HG03280 (cell line): ENCODE measurements around the gene MAP3K10.

ENCODE experiments used
- ATAC-seq: cut with Tn5 transposase; IDR thresholded peaks from one replicate; pipeline ENCODE4 v1.9.1; 2021; ENCODE audit warnings: mild to moderate bottlenecking, moderate library complexity; ENCODE audit not compliant: unreplicated experiment

The MAP3K10 gene

GRCh38 chr19:40232479-40232878 lies 41.3 kb downstream of the MAP3K10 start:
- no peak for ATAC-seq

DNA sequence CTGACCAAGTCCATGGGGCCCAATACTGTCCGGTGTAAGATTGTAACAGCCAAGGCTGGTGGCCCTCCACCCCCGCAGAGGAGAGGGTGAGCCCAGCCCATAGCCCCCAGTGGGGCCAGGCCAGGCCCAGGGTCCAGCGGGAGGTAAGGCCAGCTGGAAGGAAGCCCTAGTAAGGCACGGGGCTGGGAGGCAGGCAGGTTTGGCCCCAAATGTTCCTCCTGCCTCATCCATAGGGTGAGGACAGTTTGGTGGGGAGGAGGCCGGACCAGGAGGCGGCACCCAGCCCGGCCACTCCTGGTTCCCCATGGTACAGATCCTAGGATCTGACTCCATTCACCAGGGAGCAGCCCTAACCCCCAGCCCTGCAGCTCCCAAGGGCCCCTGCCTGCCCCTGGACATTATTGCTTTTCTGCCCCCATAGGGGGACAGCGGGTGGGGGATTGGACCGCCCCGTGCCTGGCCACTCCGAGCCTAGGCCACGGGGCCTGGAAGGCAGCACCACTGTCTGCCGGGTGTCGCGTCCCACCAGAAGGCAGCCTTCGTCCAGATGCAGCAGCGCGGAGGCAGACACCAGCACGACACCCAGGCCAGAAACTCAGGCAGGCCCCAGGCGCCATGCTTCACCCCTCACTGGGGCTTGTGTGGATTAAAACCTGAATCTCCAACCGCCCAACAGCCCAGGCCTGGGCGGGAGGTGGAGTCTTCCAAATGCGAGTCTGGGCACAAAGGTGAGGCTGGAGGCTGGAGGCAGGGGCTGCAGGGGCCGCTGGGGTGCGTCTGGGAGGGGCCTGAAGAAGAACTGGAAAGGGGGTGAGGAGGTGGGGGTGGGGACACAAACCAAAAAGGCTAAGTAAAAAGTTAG lies 42.0 kb downstream of the MAP3K10 start:
- no peak for ATAC-seq

DNA sequence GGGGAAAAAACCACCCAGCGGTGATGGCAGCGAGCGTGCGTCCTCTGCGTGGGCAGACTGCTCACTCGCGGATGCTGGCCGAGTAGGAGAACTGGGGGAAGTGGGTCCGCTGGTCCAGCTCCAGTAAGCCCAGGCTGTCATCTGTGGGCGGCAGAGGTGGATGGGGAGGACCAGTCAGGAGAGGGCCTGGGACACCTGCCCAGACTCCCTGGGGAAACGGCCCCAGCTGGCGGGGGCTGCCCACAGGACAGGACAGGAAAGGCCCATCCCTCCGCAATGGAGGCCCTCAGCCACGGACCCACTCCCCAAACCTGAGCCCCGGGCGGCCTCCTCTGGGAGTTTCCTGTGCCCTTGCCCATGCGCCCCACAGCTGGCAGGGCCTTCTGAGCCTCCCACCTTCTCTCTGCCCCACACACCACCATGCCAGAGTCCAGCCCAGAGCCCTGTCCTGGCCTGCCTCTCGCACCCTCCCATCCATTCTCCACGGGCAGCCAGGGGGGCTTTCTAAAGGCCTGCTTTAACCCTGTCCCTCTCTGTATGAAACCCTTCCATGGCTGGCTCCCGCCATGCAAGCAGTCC lies 42.7 kb downstream of the MAP3K10 start:
- ATAC-seq: no peak

GRCh38 chr19:40234429-40235237 lies 43.4 kb downstream of the MAP3K10 start:
- no peak for ATAC-seq

GRCh38 chr19:40235238-40236025 lies 44.2 kb downstream of the MAP3K10 start:
- no peak for ATAC-seq

DNA sequence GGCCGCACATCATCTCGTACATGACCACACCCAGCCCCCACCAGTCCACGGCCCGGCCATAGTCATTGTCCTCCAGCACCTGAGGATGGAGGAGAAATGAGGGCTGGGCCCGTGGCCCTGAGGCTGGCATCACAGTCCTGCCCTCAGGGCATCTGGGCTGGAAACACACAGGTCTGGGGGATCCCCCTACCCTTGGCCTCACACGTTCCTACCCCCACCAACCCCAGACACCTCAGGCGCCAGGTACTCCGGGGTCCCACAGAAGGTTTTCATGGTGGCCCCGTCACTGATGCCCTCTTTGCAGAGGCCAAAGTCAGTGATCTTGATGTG lies 44.8 kb downstream of the MAP3K10 start:
- no peak for ATAC-seq

GRCh38 chr19:40236366-40236765 lies 45.1 kb downstream of the MAP3K10 start:
- no peak for ATAC-seq

- no peak for ATAC-seq
These were observed 46.6 kb downstream of the MAP3K10 start for GRCh38 chr19:40237791-40238190.

DNA sequence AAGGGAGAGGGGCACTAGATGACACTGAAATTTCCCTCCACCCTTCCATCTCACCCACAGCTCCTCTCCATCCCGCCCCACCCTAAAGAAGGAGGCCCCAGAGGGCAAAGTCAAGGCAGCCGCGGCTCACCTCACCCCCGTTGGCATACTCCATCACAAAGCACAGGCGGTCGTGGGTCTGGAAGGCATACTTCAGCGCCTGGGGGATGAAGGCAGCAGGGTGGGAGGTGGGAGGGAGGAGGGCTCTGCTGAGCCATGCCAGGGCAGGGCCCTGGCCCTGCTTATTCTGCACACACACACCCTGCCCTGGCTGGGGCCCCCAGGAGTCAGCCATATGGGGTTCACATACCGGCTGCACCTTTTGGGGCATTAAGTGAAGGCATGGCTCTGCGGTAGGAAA lies 47.5 kb downstream of the MAP3K10 start:
- no peak for ATAC-seq

DNA sequence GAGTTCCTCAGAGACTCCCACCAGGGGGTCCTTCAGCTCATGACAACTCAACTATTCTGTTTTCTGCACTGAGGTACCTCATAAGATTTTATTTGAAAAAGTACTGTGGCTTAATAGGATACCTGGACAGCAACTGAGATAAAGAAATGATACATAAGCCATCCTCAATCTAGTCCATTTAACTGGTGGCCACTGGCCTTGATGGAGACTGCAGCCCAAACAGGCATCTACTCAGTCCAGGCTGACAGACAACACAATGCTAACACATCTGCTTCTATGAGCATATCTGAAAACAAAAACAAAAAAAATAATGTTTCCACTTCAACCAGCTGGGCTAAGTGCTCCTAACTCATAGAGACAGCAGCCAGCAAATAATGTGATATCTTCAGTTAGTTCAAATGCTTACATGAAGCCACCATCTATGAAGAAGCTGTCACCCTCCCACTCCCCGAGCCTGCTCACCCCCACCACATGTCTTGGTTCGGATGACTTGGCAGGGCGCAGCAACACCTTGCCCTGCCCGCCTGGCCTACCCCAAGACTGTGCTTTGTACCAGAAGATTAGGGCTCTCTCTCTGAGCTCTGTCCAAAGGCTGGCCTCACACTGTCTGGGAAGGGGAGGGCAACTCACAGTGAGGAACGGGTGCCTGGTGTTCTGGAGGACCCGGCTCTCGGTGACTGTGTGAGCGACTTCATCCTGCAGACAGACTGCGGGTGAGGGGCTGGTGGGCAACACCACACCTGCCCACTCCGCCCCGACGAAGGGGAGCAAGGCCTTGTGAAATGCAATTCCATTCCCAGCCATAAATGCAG lies 48.4 kb downstream of the MAP3K10 start:
- ATAC-seq: no peak

DNA sequence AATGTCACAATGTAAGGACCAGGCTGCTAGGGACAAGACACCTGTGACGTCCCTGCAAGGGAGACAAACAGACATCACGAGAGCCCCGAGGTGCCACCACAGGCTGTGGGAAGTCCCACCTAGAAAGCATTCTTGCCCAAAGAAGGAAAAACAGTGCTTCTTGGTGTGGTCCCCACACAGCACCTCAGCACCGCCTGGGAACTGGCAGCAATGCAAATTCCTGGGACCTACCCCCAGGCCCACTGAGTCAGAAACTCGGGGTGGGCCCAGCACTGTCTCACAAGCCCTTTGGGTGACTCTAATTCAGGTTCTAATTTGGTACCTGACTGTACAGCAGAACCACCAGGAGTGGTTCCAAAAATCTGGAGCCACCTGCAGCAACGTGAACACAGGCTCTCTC lies 49.1 kb downstream of the MAP3K10 start:
- ATAC-seq: no peak

- ATAC-seq: no peak
These were observed 50.0 kb downstream of the MAP3K10 start for GRCh38 chr19:40241125-40241808.

DNA sequence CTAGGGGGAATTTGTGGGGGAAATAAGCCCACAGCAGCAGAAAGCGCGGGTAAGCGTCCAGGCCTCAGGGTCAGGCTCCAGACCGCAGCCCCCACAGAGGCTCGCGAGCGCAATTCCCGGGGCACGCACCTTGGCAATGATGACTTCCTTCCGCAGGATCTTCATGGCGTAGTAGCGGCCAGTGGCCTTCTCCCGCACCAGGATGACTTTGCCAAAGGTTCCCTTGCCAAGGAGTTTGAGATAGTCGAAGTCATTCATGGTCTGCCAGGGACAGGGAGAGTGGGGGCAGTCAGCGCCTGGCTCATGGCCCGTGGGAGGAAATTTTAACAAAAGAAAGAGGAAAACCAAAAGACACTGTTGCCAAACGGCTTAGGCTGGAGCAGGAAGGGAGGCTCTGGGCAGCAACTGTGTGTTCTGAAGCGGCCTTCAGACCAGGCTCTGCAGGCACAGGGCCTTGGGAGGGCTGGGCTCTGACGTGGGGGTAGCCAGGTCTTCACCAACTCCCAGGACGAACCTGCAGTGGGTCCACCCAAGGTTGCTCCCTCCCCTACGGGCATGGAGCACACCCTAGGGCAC lies 50.7 kb downstream of the MAP3K10 start:
- ATAC-seq: no peak

- ATAC-seq: no peak
These were observed 51.3 kb downstream of the MAP3K10 start for GRCh38 chr19:40242480-40242879.

GRCh38 chr19:40243181-40243580 lies 52.0 kb downstream of the MAP3K10 start:
- ATAC-seq: no peak

DNA sequence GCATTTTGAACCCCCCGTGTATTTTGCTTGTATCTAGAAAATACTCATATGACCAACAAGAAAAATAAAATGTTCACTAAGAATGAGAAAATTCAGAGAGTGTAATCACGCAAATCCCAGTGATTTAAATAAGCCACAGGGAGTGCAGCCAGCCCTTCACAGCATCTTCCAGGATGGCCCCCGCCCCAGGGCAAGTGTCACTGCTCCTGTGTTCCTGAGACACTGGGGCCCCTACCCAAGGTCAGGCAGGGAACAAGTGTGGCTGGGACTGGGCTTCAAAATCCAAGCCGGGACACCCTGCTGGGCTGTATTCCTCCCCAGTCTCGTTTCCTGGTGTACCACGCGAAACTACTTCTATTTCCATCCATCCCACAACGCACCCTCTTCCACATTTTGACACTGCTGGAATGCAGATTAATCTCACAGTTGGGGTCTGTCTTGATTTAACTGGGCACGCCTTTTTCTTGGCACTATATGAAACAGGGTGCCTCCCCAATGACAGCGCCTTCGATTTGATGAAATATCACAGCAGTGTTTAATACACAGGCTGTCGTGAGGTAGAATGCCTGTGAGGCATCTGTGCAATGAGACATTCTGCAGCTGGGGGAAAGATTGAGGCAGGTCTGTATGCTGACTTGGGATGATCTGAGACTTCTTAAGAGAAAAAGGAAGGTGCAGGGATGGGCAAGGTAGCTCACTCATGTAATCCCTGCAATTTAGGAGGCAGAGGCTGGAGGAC lies 53.5 kb downstream of the MAP3K10 start:
- ATAC-seq: no peak

DNA sequence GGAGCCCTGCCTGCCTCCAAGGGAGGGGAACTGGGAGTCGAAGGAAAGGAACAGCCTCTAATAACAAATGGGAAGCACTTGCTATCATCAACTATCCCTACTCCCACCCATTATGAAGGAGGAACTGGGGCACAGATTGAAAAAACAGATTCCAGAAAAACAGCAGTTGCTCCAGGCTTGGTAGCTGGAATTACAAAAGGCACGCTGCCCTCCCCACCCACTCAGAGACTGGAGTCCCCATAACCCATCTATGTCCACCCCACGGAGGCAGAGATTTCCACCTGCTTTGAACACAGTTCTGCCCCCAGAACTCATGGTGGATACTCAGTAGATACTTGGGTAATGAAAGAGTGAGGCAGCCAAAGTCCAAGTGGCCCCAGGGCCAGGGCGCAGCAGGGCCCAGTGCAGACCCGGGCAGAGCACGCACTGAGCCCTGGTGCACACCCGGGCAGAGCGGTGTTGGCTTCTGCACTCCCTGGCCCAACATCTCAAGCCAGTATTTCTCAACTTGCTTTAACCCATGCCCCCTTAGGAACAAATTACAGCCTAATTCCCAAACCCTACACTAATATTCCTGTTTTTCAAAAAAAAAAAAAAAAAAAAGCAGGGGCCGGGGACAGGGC lies 54.4 kb downstream of the MAP3K10 start:
- ATAC-seq: no peak
